Thymus (tissue), 11 donors: ENCODE results near the gene SAFB. TPM values are rescaled to one million over a fixed set of nuclear protein-coding genes. Genes with fewer than 3 reads are reported as not detected.

Source experiments
- DNase-seq, 9 donors: peaks; one replicate each; pipeline ENCODE4 v3.0.0-alpha.2; 2013; ENCODE audit warnings: low spot score in 9 of 9, low read depth in 6 of 9, missing footprints in 1 of 9
- H3K27ac ChIP-seq, 2 donors: one replicate each; pipeline ENCODE4 v1.5.1; 2013; ENCODE audit warnings: control low read depth in 1 of 2, low read depth in 1 of 2, low read length in 1 of 2, mild to moderate bottlenecking in 1 of 2, moderate library complexity in 1 of 2
- H3K27me3 ChIP-seq, 2 donors: one replicate each; pipeline ENCODE4 v1.5.1; 2013; ENCODE audit warnings: low read length in 1 of 2; ENCODE audit not compliant: control insufficient read depth in 2 of 2, insufficient read depth in 1 of 2
- H3K36me3 ChIP-seq, 2 donors: one replicate each; pipeline ENCODE4 v1.5.1; 2013; ENCODE audit warnings: low read length in 1 of 2, mild to moderate bottlenecking in 1 of 2, moderate library complexity in 1 of 2; ENCODE audit not compliant: control insufficient read depth in 2 of 2, insufficient read depth in 2 of 2
- H3K4me1 ChIP-seq, 2 donors: one replicate each; pipeline ENCODE4 v1.5.1; 2013; ENCODE audit warnings: low read length in 2 of 2; ENCODE audit not compliant: control insufficient read depth in 2 of 2, insufficient read depth in 2 of 2
- H3K4me3 ChIP-seq, 2 donors: one replicate each; pipeline ENCODE4 v1.5.1; 2013; ENCODE audit warnings: low read length in 2 of 2, control low read depth in 1 of 2, mild to moderate bottlenecking in 1 of 2
- H3K9me3 ChIP-seq, 2 donors: one replicate each; pipeline ENCODE4 v1.5.1; 2013; ENCODE audit warnings: low read length in 1 of 2, mild to moderate bottlenecking in 1 of 2; ENCODE audit not compliant: control insufficient read depth in 2 of 2, insufficient read depth in 1 of 2
- WGBS: extraction: QIAGEN DNeasy Blood & Tissue Kit; methylation state at CpG from one replicate; pipeline ENCODE4 v1.1.7; 2013; 5-methylcytosine and 5-hydroxymethylcytosine counted together
- polyA plus RNA-seq: library from polyadenylated mRNA; stranded (reverse); fragments of 200-250 nt; gene quantifications from one replicate; pipeline ENCODE4 v1.2.3, GENCODE V29; 2013
- total RNA-seq: library from RNA; stranded (reverse); fragments of 120-200 nt; gene quantifications from one replicate; pipeline ENCODE4 v1.2.4, GENCODE V29; 2013
- donor health status: healthy.

SAFB gene
- total and polyA plus RNA-seq, 2 donors = 32.6 to 73.3 TPM

GRCh38 chr19:5592531-5593342 lies 30.1 kb upstream of the SAFB start:
- H3K27me3 ChIP-seq = no peaks in the 10 kb centered on the region
- no peak overlapping the region for H3K27ac ChIP-seq
- 97% methylated on average over 24 of the region's 24 CpGs for WGBS
- H3K4me3 ChIP-seq = no peak overlapping the region
- peaks cover 95 to 98% of the 10 kb centered on the region in 2 donors for H3K36me3 ChIP-seq
- H3K9me3 ChIP-seq = peaks cover 0 to 2% of the 10 kb centered on the region in 2 donors
- peaks cover 0 to 10% of the 10 kb centered on the region in 2 donors for H3K4me1 ChIP-seq
- DNase-seq = no peak

- Histone ChIP-seq H3K27ac (no peak overlapping the region), H3K27me3 (no peaks in the 10 kb centered on the region), H3K9me3 (peaks cover 0 to 2% of the 10 kb centered on the region in 2 donors), H3K4me3 (no peak overlapping the region), H3K36me3 (peaks cover 95 to 98% of the 10 kb centered on the region in 2 donors), H3K4me1 (peaks cover 0 to 10% of the 10 kb centered on the region in 2 donors)
- DNase-seq = no peak
- WGBS = 97% methylated on average over 67 of the region's 67 CpGs
These were observed 29.3 kb upstream of the SAFB start for GRCh38 chr19:5593343-5594255.

GRCh38 chr19:5594521-5594950 lies 28.3 kb upstream of the SAFB start:
- Histone ChIP-seq H3K4me3 (no peak overlapping the region), H3K9me3 (peaks cover 0 to 2% of the 10 kb centered on the region in 2 donors), H3K36me3 (peaks cover 95 to 97% of the 10 kb centered on the region in 2 donors), H3K27ac (no peak overlapping the region), H3K4me1 (peaks cover 0 to 10% of the 10 kb centered on the region in 2 donors), H3K27me3 (no peaks in the 10 kb centered on the region)
- 98% methylated on average over 7 of the region's 7 CpGs for WGBS
- DNase-seq = no peak

- Histone ChIP-seq H3K27me3 (no peaks in the 10 kb centered on the region), H3K27ac (no peak overlapping the region), H3K4me1 (peaks cover 0 to 10% of the 10 kb centered on the region in 2 donors), H3K36me3 (peaks cover 95 to 97% of the 10 kb centered on the region in 2 donors), H3K9me3 (peaks cover 0 to 2% of the 10 kb centered on the region in 2 donors), H3K4me3 (no peak overlapping the region)
- WGBS = 84% methylated on average over 18 of the region's 18 CpGs
- peak in 4 of 9 donors; percentile 10 to 35 (median 28) for DNase-seq
These were observed 27.8 kb upstream of the SAFB start for GRCh38 chr19:5595129-5595528.

- H3K4me3 ChIP-seq = no peak overlapping the region
- no peaks in the 10 kb centered on the region for H3K27me3 ChIP-seq
- peaks cover 0 to 2% of the 10 kb centered on the region in 2 donors for H3K9me3 ChIP-seq
- WGBS = 99% methylated on average over 9 of the region's 9 CpGs
- H3K27ac ChIP-seq = no peak overlapping the region
- DNase-seq = no peak
- H3K36me3 ChIP-seq = peaks cover 95 to 97% of the 10 kb centered on the region in 2 donors
- peaks cover 0 to 10% of the 10 kb centered on the region in 2 donors for H3K4me1 ChIP-seq
These were observed 27.1 kb upstream of the SAFB start for GRCh38 chr19:5595745-5596144.

GRCh38 chr19:5600797-5601196 lies 22.1 kb upstream of the SAFB start:
- no peak overlapping the region for H3K27ac ChIP-seq
- no peaks in the 10 kb centered on the region for H3K9me3 ChIP-seq
- no peak overlapping the region for H3K4me3 ChIP-seq
- H3K4me1 ChIP-seq = peaks cover 0 to under 1% of the 10 kb centered on the region in 2 donors
- H3K27me3 ChIP-seq = no peaks in the 10 kb centered on the region
- no peak for DNase-seq
- WGBS = 98% methylated on average over 8 of the region's 8 CpGs
- H3K36me3 ChIP-seq = peaks cover 92 to 93% of the 10 kb centered on the region in 2 donors

GRCh38 chr19:5603626-5604025 lies 19.3 kb upstream of the SAFB start:
- H3K4me1 ChIP-seq = no peaks in the 10 kb centered on the region
- no peak for DNase-seq
- WGBS = 96% methylated on average over 5 of the region's 5 CpGs

GRCh38 chr19:5605362-5605761 lies 17.5 kb upstream of the SAFB start:
- Histone ChIP-seq H3K9me3 (no peaks in the 10 kb centered on the region), H3K27me3 (no peaks in the 10 kb centered on the region), H3K4me3 (no peak overlapping the region), H3K4me1 (no peaks in the 10 kb centered on the region), H3K27ac (no peak overlapping the region), H3K36me3 (peaks cover 85 to 93% of the 10 kb centered on the region in 2 donors)
- WGBS = 98% methylated on average over 3 of the region's 3 CpGs
- no peak for DNase-seq

More at GRCh38 chr19:5603626-5604025, 19.3 kb upstream of the SAFB start:
- Histone ChIP-seq H3K9me3 (no peaks in the 10 kb centered on the region), H3K4me3 (no peak overlapping the region), H3K36me3 (peaks cover 89 to 93% of the 10 kb centered on the region in 2 donors), H3K27ac (no peak overlapping the region), H3K27me3 (no peaks in the 10 kb centered on the region)
